Femur (tissue), 1 donor: ENCODE data around the gene C11orf97.
"Not testable (repeated sequence)": the region's sequence is repeated elsewhere in the genome, so short reads cannot be mapped to it uniquely, and the experiment has no call there.

Experiments used
- DNase-seq: peaks from one replicate; pipeline ENCODE4 v3.0.0-alpha.2; 2017

The C11orf97 gene

GRCh38 chr11:94525546-94526324 is 13.5 kb downstream of the C11orf97 start:
- DNase-seq, result peak; percentile 69

GRCh38 chr11:94526645-94527438 is 14.6 kb downstream of the C11orf97 start:
- no peak for DNase-seq

GRCh38 chr11:94528551-94528950 is 16.3 kb downstream of the C11orf97 start:
- DNase-seq, result no peak

- no peak for DNase-seq
Observed at GRCh38 chr11:94532211-94532610, 19.9 kb downstream of the C11orf97 start.

- DNase-seq, result no peak
Observed at GRCh38 chr11:94533206-94533605, 20.9 kb downstream of the C11orf97 start.

- DNase-seq, result no peak
Observed at GRCh38 chr11:94533696-94534630, 21.7 kb downstream of the C11orf97 start.

GRCh38 chr11:94536386-94536785 is 24.1 kb downstream of the C11orf97 start:
- DNase-seq, result no peak

- DNase-seq, result peak; percentile 28
Observed at GRCh38 chr11:94537031-94537600, 24.9 kb downstream of the C11orf97 start.

- no peak for DNase-seq
Observed at GRCh38 chr11:94539420-94539819, 27.2 kb downstream of the C11orf97 start.

- DNase-seq, result peak; percentile 92
Observed at GRCh38 chr11:94543695-94544645, 31.7 kb downstream of the C11orf97 start, which contains the start of gene FUT4. FUT4 (plus strand) TSS chr11:94543921; CDS start chr11:94544134, 213 bp downstream.

GRCh38 chr11:94544646-94545263 is 32.5 kb downstream of the C11orf97 start:
- peak; percentile 40 for DNase-seq

- DNase-seq, result peak; percentile 43
Observed at GRCh38 chr11:94545264-94546161, 33.3 kb downstream of the C11orf97 start.

- no peak for DNase-seq
Observed at GRCh38 chr11:94546162-94546470, 33.9 kb downstream of the C11orf97 start.

GRCh38 chr11:94546886-94547285 is 34.6 kb downstream of the C11orf97 start:
- DNase-seq, result no peak

- no peak for DNase-seq
Observed at GRCh38 chr11:94549146-94549545, 36.9 kb downstream of the C11orf97 start.

GRCh38 chr11:94550513-94550912 is 38.3 kb downstream of the C11orf97 start:
- DNase-seq, result no peak

GRCh38 chr11:94553938-94554337 is 41.7 kb downstream of the C11orf97 start:
- DNase-seq, result no peak

- not testable (repeated sequence) for DNase-seq
Observed at GRCh38 chr11:94555752-94556329, 43.6 kb downstream of the C11orf97 start.

- no peak for DNase-seq
Observed at GRCh38 chr11:94557421-94557820, 45.2 kb downstream of the C11orf97 start.
